DOHH2 (cell line): ENCODE measurements around the gene TPRA1.

Experiments used
- CTCF ChIP-seq: fragments of 200-600 bp; sonication (generic); IDR thresholded peaks from one replicate; pipeline ENCODE4 v1.5.1; 2014; ENCODE audit warnings: antibody characterized with exemption, mild to moderate bottlenecking, low read depth, low read length; ENCODE audit not compliant: poor library complexity, severe bottlenecking
- EZH2phosphoT487 ChIP-seq: fragments of 200-600 bp; sonication (generic); IDR thresholded peaks from 2 replicates; pipeline ENCODE4 v1.6.1; 2017; ENCODE audit warnings: borderline replicate concordance, mild to moderate bottlenecking, antibody characterized with exemption, low read length, moderate library complexity, mixed read lengths

- no peak for TF ChIP-seq CTCF
- TF ChIP-seq EZH2phosphoT487 = no peak
These were observed 19.6 kb upstream of the TPRA1 start for GRCh38 chr3:127610105-127610504.
